Activated naive CD4-positive, alpha-beta T cell treated with anti-CD3 and anti-CD28 coated beads for 36 hours (primary cell): Measurements from ENCODE around the gene EPHA6. TPM values are rescaled to one million over a fixed set of nuclear protein-coding genes. Genes with fewer than 3 reads are reported as not detected.
"Not testable (repeated sequence)": the region's sequence is repeated elsewhere in the genome, so short reads cannot be mapped to it uniquely, and the experiment has no call there.

Source experiments
- CTCF ChIA-PET: fragments of 350-600 bp; sonication (Branson Sonifier 250); formaldehyde crosslinking; loops from one replicate; lab custom pipeline; 2021; ENCODE audit warnings: antibody characterized with exemption; lab: Charles Lee
- DNase-seq: peaks from one replicate; pipeline ENCODE4 v3.0.0-alpha.2; 2020
- H3K27ac Mint-ChIP-seq: one replicate; pipeline ENCODE4 v1.8.0; 2021; ENCODE audit warnings: mild to moderate bottlenecking, mixed read lengths
- H3K27me3 Mint-ChIP-seq: one replicate; pipeline ENCODE4 v1.8.0; 2021; ENCODE audit warnings: low read depth, mixed read lengths
- H3K36me3 Mint-ChIP-seq: one replicate; pipeline ENCODE4 v1.8.0; 2021; ENCODE audit warnings: low read depth, mixed read lengths
- H3K4me1 Mint-ChIP-seq: one replicate; pipeline ENCODE4 v1.8.0; 2021; ENCODE audit warnings: low read depth, mixed read lengths
- H3K4me3 Mint-ChIP-seq: one replicate; pipeline ENCODE4 v1.8.0; 2021; ENCODE audit warnings: mild to moderate bottlenecking, moderate library complexity, mixed read lengths
- H3K9me3 Mint-ChIP-seq: one replicate; pipeline ENCODE4 v1.8.0; 2021; ENCODE audit warnings: mixed read lengths
- intact Hi-C: fragments of 100-400 bp; cut with micrococcal nuclease; formaldehyde crosslinking; loops from one replicate; pipeline ENCODE4 v1.15.1; 2023
- total RNA-seq, 2 experiments: library from RNA; stranded (reverse); gene quantifications; one replicate each; pipeline ENCODE4 v1.2.3, GENCODE V29; 2021

Gene EPHA6
- total RNA-seq, 2 experiments from 2014 or later = not detected

DNA sequence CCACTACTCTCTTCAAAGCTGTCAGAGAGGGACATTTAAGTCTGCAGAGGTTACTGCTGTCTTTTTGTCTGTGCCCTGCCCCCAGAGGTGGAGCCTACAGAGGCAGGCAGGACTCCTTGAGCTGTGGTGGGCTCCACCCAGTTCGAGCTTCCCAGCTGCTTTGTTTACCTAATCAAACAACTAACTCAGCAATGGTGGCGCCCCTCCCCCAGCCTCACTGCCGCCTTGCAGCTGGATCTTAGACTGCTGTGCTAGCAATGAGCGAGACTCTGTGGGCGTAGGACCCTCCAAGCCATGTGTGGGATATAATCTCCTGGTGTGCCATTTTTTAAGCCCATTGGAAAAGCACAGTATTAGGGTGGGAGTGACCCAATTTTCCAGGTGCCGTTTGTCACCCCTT, 733.2 kb downstream of the EPHA6 start:
- intact Hi-C loops, H3K4me3 Mint-ChIP-seq, H3K27me3 Mint-ChIP-seq, H3K27ac Mint-ChIP-seq, H3K9me3 Mint-ChIP-seq, H3K36me3 Mint-ChIP-seq, H3K4me1 Mint-ChIP-seq, CTCF ChIA-PET, DNase-seq: not testable (repeated sequence)

DNA sequence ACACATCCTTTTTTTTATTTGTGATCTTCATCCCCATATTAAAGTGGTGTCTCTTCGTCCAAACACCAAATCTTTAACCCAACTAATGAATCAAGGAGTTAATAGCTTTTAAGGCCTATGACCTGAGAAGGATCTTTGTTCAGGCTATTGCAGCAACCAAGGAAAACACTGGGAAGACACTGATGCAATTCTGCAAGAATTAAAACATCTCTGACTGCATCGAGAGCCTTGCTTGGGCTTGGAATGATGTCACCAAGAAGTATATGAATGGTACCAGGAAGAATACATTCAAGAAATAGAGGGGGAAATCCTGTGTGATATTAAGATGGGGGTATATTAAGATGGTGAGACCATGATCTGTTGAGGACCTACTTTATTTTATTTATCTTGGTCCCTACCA, 736.0 kb downstream of the EPHA6 start:
- Mint-ChIP-seq H3K36me3 (no peaks in the 10 kb centered on the region), H3K4me1 (no peaks in the 10 kb centered on the region), H3K4me3 (no peak overlapping the region), H3K27ac (no peak overlapping the region), H3K27me3 (no peaks in the 10 kb centered on the region), H3K9me3 (peaks cover 2% of the 10 kb centered on the region)
- DNase-seq = no peak
- intact Hi-C loops = no loop called here
- CTCF ChIA-PET = no interaction called here

DNA sequence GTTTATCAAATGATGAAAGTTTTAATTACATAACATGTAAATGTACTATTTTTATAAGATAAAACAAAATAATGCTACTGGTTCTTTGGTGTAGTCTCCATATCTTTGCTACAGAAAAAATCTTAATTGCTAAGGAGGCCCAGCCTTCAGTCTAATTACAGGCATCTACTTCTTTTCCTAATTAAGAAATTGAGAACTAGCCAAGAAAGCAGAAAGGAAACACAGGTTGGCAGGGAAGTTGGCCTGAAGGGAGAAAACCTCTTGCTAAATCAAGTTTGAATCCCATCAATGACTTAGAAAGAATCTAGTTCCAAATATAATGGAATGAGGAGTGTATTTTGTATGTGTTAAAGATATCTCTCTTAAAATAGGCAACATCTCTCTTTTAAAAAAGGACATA, 737.8 kb downstream of the EPHA6 start:
- intact Hi-C loops = no loop called here
- no peaks in the 10 kb centered on the region for H3K4me1 Mint-ChIP-seq
- no peak overlapping the region for H3K4me3 Mint-ChIP-seq
- H3K27me3 Mint-ChIP-seq = no peaks in the 10 kb centered on the region
- DNase-seq = no peak
- H3K27ac Mint-ChIP-seq = no peak overlapping the region
- peaks cover 5% of the 10 kb centered on the region for H3K9me3 Mint-ChIP-seq
- H3K36me3 Mint-ChIP-seq = no peaks in the 10 kb centered on the region
- CTCF ChIA-PET = no interaction called here

DNA sequence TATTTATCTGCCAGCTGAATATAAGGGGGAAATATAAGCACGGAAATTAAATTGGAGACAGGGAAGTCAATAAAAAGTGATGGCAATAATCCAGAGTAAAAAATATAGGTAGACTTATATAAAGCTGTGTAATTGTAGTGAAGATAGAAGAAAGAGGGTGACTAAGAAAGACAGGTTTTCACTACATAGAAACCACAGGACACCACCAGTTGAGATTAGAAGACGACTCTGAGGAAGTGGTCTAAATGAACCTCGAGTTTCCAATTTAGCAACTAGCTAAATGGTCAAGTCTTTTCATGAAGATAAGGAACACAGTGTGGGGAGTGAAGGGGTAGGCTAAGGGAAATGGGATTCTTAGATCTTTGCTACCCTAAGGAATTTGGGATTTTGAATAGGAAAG, 761.3 kb downstream of the EPHA6 start:
- Mint-ChIP-seq H3K27ac (no peak overlapping the region), H3K4me1 (no peaks in the 10 kb centered on the region), H3K36me3 (no peaks in the 10 kb centered on the region), H3K4me3 (no peak overlapping the region), H3K27me3 (no peaks in the 10 kb centered on the region), H3K9me3 (no peaks in the 10 kb centered on the region)
- CTCF ChIA-PET = no interaction called here
- DNase-seq = no peak
- intact Hi-C loops = no loop called here

DNA sequence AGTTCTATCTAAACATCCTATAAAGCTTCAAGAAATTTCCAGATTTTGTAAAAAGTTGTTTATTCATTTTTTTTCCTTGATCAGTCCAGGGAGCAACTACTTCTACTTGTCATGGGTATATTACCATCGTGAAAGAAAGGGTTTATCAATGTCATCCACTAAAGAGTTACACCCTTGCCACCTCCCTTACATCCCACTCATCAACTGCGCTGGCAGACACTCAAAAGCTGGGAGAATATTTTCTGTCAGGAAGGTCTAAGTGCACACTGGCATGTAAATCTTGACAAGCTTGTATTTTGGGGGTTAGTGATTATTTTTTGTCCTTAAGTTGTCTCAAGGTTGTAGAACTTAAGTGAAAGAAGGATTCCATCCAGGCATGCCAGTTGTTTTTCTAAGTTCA, 761.8 kb downstream of the EPHA6 start:
- intact Hi-C loops = no loop called here
- CTCF ChIA-PET = no interaction called here
- H3K9me3 Mint-ChIP-seq = no peaks in the 10 kb centered on the region
- H3K27ac Mint-ChIP-seq = no peak overlapping the region
- no peaks in the 10 kb centered on the region for H3K4me1 Mint-ChIP-seq
- H3K4me3 Mint-ChIP-seq = no peak overlapping the region
- DNase-seq = no peak
- peaks cover 1% of the 10 kb centered on the region for H3K27me3 Mint-ChIP-seq
- no peaks in the 10 kb centered on the region for H3K36me3 Mint-ChIP-seq

DNA sequence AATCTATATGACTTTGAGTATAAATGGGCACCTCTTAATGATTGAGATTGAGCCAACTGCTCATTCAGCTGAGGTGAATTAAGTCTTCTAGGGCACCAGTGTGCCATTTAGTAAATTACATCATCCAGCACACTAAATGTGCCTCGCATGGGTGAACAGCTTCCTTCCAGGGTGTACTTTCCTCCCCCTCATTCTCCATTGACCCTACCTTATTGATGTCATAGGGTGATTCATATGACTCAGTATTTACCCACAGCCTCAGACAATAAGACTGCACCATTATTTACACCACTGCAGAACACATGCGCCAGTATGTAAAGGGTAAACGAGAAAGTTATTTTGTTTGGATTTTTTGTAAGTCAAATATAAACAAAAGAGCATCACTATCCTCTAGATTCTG, 765.0 kb downstream of the EPHA6 start:
- Mint-ChIP-seq H3K9me3 (no peaks in the 10 kb centered on the region), H3K27me3 (peaks cover 1% of the 10 kb centered on the region), H3K4me3 (no peak overlapping the region), H3K27ac (no peak overlapping the region), H3K4me1 (no peaks in the 10 kb centered on the region), H3K36me3 (no peaks in the 10 kb centered on the region)
- no peak for DNase-seq
- intact Hi-C loops = no loop called here
- CTCF ChIA-PET = no interaction called here

DNA sequence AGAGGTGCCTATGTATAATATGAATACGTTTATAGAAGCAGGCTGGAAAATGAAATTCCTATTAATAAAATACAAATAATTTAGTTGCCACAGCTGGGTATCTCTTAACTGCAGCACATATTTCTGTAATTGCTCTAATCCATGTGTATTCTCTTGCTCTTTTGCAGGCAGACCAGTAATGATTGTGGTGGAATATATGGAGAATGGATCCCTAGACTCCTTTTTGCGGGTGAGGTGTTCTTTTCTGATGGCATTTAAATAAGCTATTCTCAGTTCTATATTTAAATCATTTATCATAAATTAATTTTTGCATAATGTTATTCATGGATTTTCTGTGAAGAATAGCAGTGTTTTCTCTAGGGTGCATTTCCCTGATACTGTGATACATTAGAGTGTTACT, 796.2 kb downstream of the EPHA6 start:
- H3K4me1 Mint-ChIP-seq = no peaks in the 10 kb centered on the region
- H3K36me3 Mint-ChIP-seq = no peaks in the 10 kb centered on the region
- no peaks in the 10 kb centered on the region for H3K9me3 Mint-ChIP-seq
- intact Hi-C loops = no loop called here
- no peak overlapping the region for H3K4me3 Mint-ChIP-seq
- no peak overlapping the region for H3K27ac Mint-ChIP-seq
- CTCF ChIA-PET = no interaction called here
- H3K27me3 Mint-ChIP-seq = peaks cover 7% of the 10 kb centered on the region
- no peak for DNase-seq

DNA sequence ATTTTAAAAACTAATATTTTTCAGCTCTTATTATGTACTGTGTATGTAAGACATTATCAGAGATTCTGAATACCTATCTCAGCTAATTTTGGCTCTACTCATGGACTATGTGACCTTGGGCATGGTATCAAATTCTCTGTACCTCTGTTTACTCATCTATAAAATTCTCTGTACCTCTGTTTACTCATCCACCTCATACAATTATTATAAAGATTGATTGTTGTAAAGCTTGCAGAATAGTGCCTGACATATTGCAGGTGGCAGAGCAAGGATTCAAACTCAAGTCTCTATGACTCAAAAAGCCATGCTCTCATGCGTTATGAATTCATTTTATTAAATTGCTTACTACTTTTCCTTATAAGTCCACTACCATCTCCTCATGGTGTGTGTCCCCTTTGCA, 798.2 kb downstream of the EPHA6 start:
- no peak overlapping the region for H3K4me3 Mint-ChIP-seq
- DNase-seq = no peak
- H3K36me3 Mint-ChIP-seq = no peaks in the 10 kb centered on the region
- peaks cover 2% of the 10 kb centered on the region for H3K9me3 Mint-ChIP-seq
- H3K27ac Mint-ChIP-seq = no peak overlapping the region
- peaks cover 7% of the 10 kb centered on the region for H3K27me3 Mint-ChIP-seq
- intact Hi-C loops = no loop called here
- CTCF ChIA-PET = interaction anchor here (0.6 kb wide), 1 partner anchor 92 kb away, joined by 3 read pairs; no protein-coding TSS in a partner anchor
- no peaks in the 10 kb centered on the region for H3K4me1 Mint-ChIP-seq

DNA sequence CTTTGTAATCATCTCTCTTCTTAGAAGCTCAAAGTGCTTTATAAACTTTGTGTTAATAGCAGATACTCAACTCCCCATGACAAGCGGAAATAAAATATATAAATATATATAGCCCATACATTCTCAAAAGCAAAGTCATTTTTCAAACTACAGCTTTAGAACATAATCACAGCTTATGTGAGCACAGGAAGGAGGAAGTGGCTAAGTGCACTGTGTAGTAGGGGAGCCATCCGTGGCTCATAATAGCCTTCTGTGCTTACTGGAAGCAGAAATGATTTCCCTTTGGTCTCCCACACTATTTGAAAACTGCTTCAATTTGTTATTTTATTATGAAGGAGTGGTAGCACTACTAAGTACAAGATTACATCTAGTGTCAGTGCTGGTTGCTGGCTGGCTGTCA, 798.7 kb downstream of the EPHA6 start:
- no peak overlapping the region for H3K4me3 Mint-ChIP-seq

DNA sequence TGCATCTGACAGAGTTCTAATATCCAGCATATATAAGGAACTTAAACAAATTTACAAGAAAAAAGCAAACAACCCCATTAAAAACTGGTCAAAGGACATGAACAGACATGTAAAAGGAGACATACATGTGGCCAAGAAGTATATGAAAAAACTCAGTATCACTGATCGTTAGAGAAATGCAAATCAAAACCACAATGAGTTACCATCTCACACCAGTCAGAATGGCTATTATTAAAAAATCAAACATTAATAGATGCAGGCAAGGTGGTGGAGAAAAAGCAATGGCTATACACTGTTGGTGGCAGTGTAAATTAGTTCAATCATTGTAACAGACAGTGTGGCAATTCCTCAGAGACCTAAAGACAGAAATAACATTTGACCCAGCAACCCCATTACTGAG, 806.1 kb downstream of the EPHA6 start:
- CTCF ChIA-PET, H3K4me3 Mint-ChIP-seq, intact Hi-C loops, H3K4me1 Mint-ChIP-seq, H3K27me3 Mint-ChIP-seq, H3K36me3 Mint-ChIP-seq, H3K27ac Mint-ChIP-seq, DNase-seq, H3K9me3 Mint-ChIP-seq: not testable (repeated sequence)

More for the DNA sequence above, 798.7 kb downstream of the EPHA6 start:
- Mint-ChIP-seq H3K36me3 (no peaks in the 10 kb centered on the region), H3K27ac (no peak overlapping the region), H3K4me1 (no peaks in the 10 kb centered on the region), H3K9me3 (peaks cover 5% of the 10 kb centered on the region), H3K27me3 (peaks cover 7% of the 10 kb centered on the region)
- DNase-seq = no peak
- intact Hi-C loops = no loop called here
- CTCF ChIA-PET = interaction anchor here (0.6 kb wide), 1 partner anchor 92 kb away, joined by 3 read pairs; no protein-coding TSS in a partner anchor

DNA sequence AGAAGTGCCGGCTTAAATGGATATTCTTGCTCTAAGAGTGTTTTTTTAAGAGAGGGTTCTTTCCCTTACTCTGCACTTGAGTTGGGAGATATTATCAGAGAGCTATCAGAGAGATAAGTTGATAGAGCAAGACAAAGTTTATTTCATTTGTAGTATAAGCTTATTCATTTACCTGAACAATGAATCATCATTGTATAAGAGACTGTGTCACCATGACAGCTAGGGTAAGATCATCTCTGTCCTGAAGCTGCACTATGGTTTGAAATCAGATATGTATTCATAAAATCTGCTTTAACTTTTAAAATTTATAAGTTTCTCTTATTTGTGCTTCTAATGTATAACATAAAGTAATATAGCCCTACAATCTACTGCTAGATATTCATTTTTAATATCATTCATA, 822.1 kb downstream of the EPHA6 start:
- no peaks in the 10 kb centered on the region for H3K27me3 Mint-ChIP-seq
- no peak overlapping the region for H3K27ac Mint-ChIP-seq
- H3K4me1 Mint-ChIP-seq = no peaks in the 10 kb centered on the region

DNA sequence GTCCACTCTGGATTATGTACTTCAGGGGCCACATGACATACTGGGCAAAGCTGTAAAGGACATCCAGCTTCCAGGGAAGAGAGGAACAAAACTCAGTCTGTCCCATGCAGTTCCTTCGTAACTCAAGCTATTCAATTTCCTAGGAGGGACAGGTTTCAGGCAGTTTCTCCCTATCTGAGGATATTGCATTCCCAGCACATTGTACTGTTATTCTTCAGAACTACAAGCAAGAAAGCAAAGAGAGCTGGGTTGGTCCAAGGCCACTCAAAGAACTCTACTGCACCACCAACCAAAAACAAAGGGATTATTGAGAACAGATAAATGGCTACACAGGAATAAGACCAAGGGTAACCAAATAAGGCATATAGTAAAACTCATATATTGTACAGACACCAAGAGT, 832.5 kb downstream of the EPHA6 start:
- no peak for DNase-seq
- Mint-ChIP-seq H3K36me3 (no peaks in the 10 kb centered on the region), H3K27me3 (peaks cover 3% of the 10 kb centered on the region), H3K4me3 (no peak overlapping the region), H3K4me1 (no peaks in the 10 kb centered on the region), H3K27ac (no peak overlapping the region), H3K9me3 (no peaks in the 10 kb centered on the region)
- CTCF ChIA-PET = interaction anchor here (1.2 kb wide), 1 partner anchor 7 kb away, joined by 4 read pairs; no protein-coding TSS in a partner anchor
- intact Hi-C loops = no loop called here

More for the DNA sequence above, 822.1 kb downstream of the EPHA6 start:
- Mint-ChIP-seq H3K4me3 (no peak overlapping the region), H3K36me3 (no peaks in the 10 kb centered on the region), H3K9me3 (no peaks in the 10 kb centered on the region)
- DNase-seq = no peak
- intact Hi-C loops = no loop called here
- CTCF ChIA-PET = no interaction called here

DNA sequence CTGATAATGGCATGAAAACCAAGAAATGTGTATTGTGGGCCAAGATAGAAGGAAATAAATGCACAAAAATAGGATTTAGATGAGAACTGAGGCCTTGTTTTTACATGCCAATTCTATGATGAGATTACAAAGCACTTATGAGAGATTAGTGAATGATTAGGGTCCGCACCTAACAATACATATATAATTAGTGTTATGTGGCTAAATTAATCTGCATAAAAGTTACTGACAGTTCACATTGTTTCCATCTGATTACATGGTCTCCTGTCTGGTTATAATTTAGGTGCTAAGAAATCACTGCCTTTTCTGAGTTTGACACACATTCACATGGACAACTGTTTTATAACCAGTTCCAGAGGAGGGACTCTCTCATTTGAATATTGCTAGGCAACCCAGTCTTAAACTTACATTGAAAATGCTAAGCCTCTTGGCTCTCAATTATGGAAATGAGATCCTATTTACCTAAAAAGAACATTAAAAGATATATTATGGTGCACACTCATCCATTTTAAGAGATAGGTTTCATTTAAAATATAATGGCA, 833.1 kb downstream of the EPHA6 start:
- CTCF ChIA-PET = no interaction called here
- Mint-ChIP-seq H3K27me3 (peaks cover 3% of the 10 kb centered on the region), H3K27ac (no peak overlapping the region), H3K36me3 (no peaks in the 10 kb centered on the region), H3K4me3 (no peak overlapping the region), H3K9me3 (no peaks in the 10 kb centered on the region), H3K4me1 (no peaks in the 10 kb centered on the region)
- intact Hi-C loops = no loop called here
- no peak for DNase-seq
